B cell (primary cell): ENCODE measurements around the gene FABP3.

Experiments
- EZH2 ChIP-seq: IDR thresholded peaks from 2 replicates; pipeline ENCODE4 v1.6.1; 2012; ENCODE audit warnings: borderline replicate concordance, low read depth, mild to moderate bottlenecking, moderate library complexity, low read length; ENCODE audit not compliant: insufficient read depth, poor library complexity, severe bottlenecking
- TF ChIP-seq, protein P1 (sequence below): fragments of 200-600 bp; IDR thresholded peaks from one replicate; pipeline ENCODE4 v1.8.0; 2022; ENCODE audit warnings: antibody characterized with exemption, mild to moderate bottlenecking

- TF ChIP-seq, protein P1, sequence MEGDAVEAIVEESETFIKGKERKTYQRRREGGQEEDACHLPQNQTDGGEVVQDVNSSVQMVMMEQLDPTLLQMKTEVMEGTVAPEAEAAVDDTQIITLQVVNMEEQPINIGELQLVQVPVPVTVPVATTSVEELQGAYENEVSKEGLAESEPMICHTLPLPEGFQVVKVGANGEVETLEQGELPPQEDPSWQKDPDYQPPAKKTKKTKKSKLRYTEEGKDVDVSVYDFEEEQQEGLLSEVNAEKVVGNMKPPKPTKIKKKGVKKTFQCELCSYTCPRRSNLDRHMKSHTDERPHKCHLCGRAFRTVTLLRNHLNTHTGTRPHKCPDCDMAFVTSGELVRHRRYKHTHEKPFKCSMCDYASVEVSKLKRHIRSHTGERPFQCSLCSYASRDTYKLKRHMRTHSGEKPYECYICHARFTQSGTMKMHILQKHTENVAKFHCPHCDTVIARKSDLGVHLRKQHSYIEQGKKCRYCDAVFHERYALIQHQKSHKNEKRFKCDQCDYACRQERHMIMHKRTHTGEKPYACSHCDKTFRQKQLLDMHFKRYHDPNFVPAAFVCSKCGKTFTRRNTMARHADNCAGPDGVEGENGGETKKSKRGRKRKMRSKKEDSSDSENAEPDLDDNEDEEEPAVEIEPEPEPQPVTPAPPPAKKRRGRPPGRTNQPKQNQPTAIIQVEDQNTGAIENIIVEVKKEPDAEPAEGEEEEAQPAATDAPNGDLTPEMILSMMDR = no peak
- TF ChIP-seq EZH2 = no peak
Observed at GRCh38 chr1:31371121-31371959, 1.5 kb downstream of the FABP3 start.
